ENCODE results near the gene CREB3L2. TPM values are rescaled to one million over a fixed set of nuclear protein-coding genes. Genes with fewer than 3 reads are reported as not detected.
"Not testable (repeated sequence)": the region's sequence is repeated elsewhere in the genome, so short reads cannot be mapped to it uniquely, and the experiment has no call there.

CREB3L2 gene
- total RNA-seq, 1 donor from 2014 or later: 45.6 TPM

GRCh38 chr7:137981175-137981574 lies 20.7 kb downstream of the CREB3L2 start:
- peaks cover 4% of the 10 kb centered on the region for H3K4me1 Mint-ChIP-seq
- DNase-seq: no peak
- H3K27ac Mint-ChIP-seq: no peak overlapping the region
- H3K9me3 Mint-ChIP-seq: peaks cover 6% of the 10 kb centered on the region
- peaks cover 40% of the 10 kb centered on the region for H3K36me3 Mint-ChIP-seq (ENCODE audit: low read depth)
- intact Hi-C loops (cut with micrococcal nuclease): no loop called here
- H3K27me3 Mint-ChIP-seq: no peaks in the 10 kb centered on the region
- no peak overlapping the region for H3K4me3 Mint-ChIP-seq

- H3K36me3 Mint-ChIP-seq (ENCODE audit: low read depth): peaks cover 40% of the 10 kb centered on the region
- H3K9me3 Mint-ChIP-seq: peaks cover 6% of the 10 kb centered on the region
These were observed 21.6 kb downstream of the CREB3L2 start for GRCh38 chr7:137980308-137980707.

GRCh38 chr7:137978464-137979237 lies 23.2 kb downstream of the CREB3L2 start:
- peaks cover 6% of the 10 kb centered on the region for H3K9me3 Mint-ChIP-seq
- no peak for DNase-seq
- H3K36me3 Mint-ChIP-seq (ENCODE audit: low read depth): peaks cover 33% of the 10 kb centered on the region
- H3K4me1 Mint-ChIP-seq: peaks cover 4% of the 10 kb centered on the region
- no peaks in the 10 kb centered on the region for H3K27me3 Mint-ChIP-seq
- intact Hi-C loops (cut with micrococcal nuclease): no loop called here
- no peak overlapping the region for H3K4me3 Mint-ChIP-seq
- no peak overlapping the region for H3K27ac Mint-ChIP-seq

More at GRCh38 chr7:137980308-137980707, 21.6 kb downstream of the CREB3L2 start:
- Mint-ChIP-seq H3K27me3 (no peaks in the 10 kb centered on the region), H3K4me3 (no peak overlapping the region), H3K27ac (no peak overlapping the region), H3K4me1 (peaks cover 4% of the 10 kb centered on the region)
- intact Hi-C loops (cut with micrococcal nuclease): no loop called here
- no peak for DNase-seq

GRCh38 chr7:137977173-137977572 lies 24.7 kb downstream of the CREB3L2 start:
- no peak overlapping the region for H3K4me3 Mint-ChIP-seq
- H3K27me3 Mint-ChIP-seq: no peaks in the 10 kb centered on the region
- DNase-seq: no peak
- intact Hi-C loops (cut with micrococcal nuclease): no loop called here
- H3K4me1 Mint-ChIP-seq: peaks cover 4% of the 10 kb centered on the region
- no peak overlapping the region for H3K27ac Mint-ChIP-seq
- peaks cover 22% of the 10 kb centered on the region for H3K36me3 Mint-ChIP-seq (ENCODE audit: low read depth)
- H3K9me3 Mint-ChIP-seq: no peaks in the 10 kb centered on the region

GRCh38 chr7:137976696-137977095 lies 25.2 kb downstream of the CREB3L2 start:
- H3K36me3 Mint-ChIP-seq (ENCODE audit: low read depth): peaks cover 22% of the 10 kb centered on the region
- DNase-seq: no peak
- intact Hi-C loops (cut with micrococcal nuclease): no loop called here
- no peaks in the 10 kb centered on the region for H3K27me3 Mint-ChIP-seq
- H3K9me3 Mint-ChIP-seq: no peaks in the 10 kb centered on the region
- H3K4me1 Mint-ChIP-seq: peaks cover 4% of the 10 kb centered on the region
- no peak overlapping the region for H3K27ac Mint-ChIP-seq
- H3K4me3 Mint-ChIP-seq: no peak overlapping the region

- H3K36me3 Mint-ChIP-seq (ENCODE audit: low read depth): peaks cover 18% of the 10 kb centered on the region
- no peak for DNase-seq
- intact Hi-C loops (cut with micrococcal nuclease): no loop called here
- no peak overlapping the region for H3K4me3 Mint-ChIP-seq
- no peaks in the 10 kb centered on the region for H3K27me3 Mint-ChIP-seq
- no peak overlapping the region for H3K27ac Mint-ChIP-seq
- H3K4me1 Mint-ChIP-seq: peaks cover 3% of the 10 kb centered on the region
- H3K9me3 Mint-ChIP-seq: no peaks in the 10 kb centered on the region
These were observed 25.7 kb downstream of the CREB3L2 start for GRCh38 chr7:137976232-137976631.

- no peaks in the 10 kb centered on the region for H3K27me3 Mint-ChIP-seq
- no peaks in the 10 kb centered on the region for H3K9me3 Mint-ChIP-seq
- no peak overlapping the region for H3K27ac Mint-ChIP-seq
- intact Hi-C loops (cut with micrococcal nuclease): no loop called here
- H3K4me1 Mint-ChIP-seq: peaks cover 2% of the 10 kb centered on the region
- H3K4me3 Mint-ChIP-seq: no peak overlapping the region
- DNase-seq: no peak
- peaks cover 15% of the 10 kb centered on the region for H3K36me3 Mint-ChIP-seq (ENCODE audit: low read depth)
These were observed 26.1 kb downstream of the CREB3L2 start for GRCh38 chr7:137975768-137976167.

GRCh38 chr7:137975221-137975620 lies 26.7 kb downstream of the CREB3L2 start:
- Mint-ChIP-seq H3K27ac (no peak overlapping the region), H3K4me1 (peaks cover 2% of the 10 kb centered on the region), H3K9me3 (no peaks in the 10 kb centered on the region), H3K27me3 (no peaks in the 10 kb centered on the region), H3K36me3 (ENCODE audit: low read depth) (peaks cover 14% of the 10 kb centered on the region), H3K4me3 (no peak overlapping the region)
- intact Hi-C loops (cut with micrococcal nuclease): no loop called here
- no peak for DNase-seq

GRCh38 chr7:137974766-137975165 lies 27.1 kb downstream of the CREB3L2 start:
- Mint-ChIP-seq H3K36me3 (ENCODE audit: low read depth) (peaks cover 12% of the 10 kb centered on the region), H3K27me3 (no peaks in the 10 kb centered on the region), H3K4me3 (no peak overlapping the region), H3K9me3 (no peaks in the 10 kb centered on the region), H3K27ac (no peak overlapping the region), H3K4me1 (peaks cover 2% of the 10 kb centered on the region)
- intact Hi-C loops (cut with micrococcal nuclease): no loop called here
- DNase-seq: no peak

GRCh38 chr7:137970253-137970975 lies 31.5 kb downstream of the CREB3L2 start:
- intact Hi-C loops (cut with micrococcal nuclease): no loop called here
- H3K4me1 Mint-ChIP-seq: peaks cover 11% of the 10 kb centered on the region
- H3K36me3 Mint-ChIP-seq (ENCODE audit: low read depth): peaks cover 11% of the 10 kb centered on the region

GRCh38 chr7:137969828-137970227 lies 32.1 kb downstream of the CREB3L2 start:
- Mint-ChIP-seq H3K4me1 (peaks cover 11% of the 10 kb centered on the region), H3K27me3 (no peaks in the 10 kb centered on the region), H3K36me3 (ENCODE audit: low read depth) (peaks cover 11% of the 10 kb centered on the region), H3K4me3 (no peak overlapping the region), H3K27ac (no peak overlapping the region), H3K9me3 (no peaks in the 10 kb centered on the region)
- intact Hi-C loops (cut with micrococcal nuclease): no loop called here
- DNase-seq: no peak

More at GRCh38 chr7:137970253-137970975, 31.5 kb downstream of the CREB3L2 start:
- H3K27ac Mint-ChIP-seq: no peak overlapping the region
- H3K9me3 Mint-ChIP-seq: no peaks in the 10 kb centered on the region
- no peak overlapping the region for H3K4me3 Mint-ChIP-seq
- no peaks in the 10 kb centered on the region for H3K27me3 Mint-ChIP-seq
- DNase-seq: no peak

GRCh38 chr7:137968890-137969289 lies 33.0 kb downstream of the CREB3L2 start:
- intact Hi-C loops (cut with micrococcal nuclease): no loop called here
- Mint-ChIP-seq H3K4me3 (no peak overlapping the region), H3K36me3 (ENCODE audit: low read depth) (peaks cover 7% of the 10 kb centered on the region), H3K4me1 (peaks cover 11% of the 10 kb centered on the region), H3K9me3 (no peaks in the 10 kb centered on the region), H3K27me3 (no peaks in the 10 kb centered on the region), H3K27ac (no peak overlapping the region)
- DNase-seq: no peak

- DNase-seq; H3K27ac Mint-ChIP-seq; H3K4me3 Mint-ChIP-seq; H3K36me3 Mint-ChIP-seq (ENCODE audit: low read depth); H3K9me3 Mint-ChIP-seq; H3K27me3 Mint-ChIP-seq; intact Hi-C loops (cut with micrococcal nuclease): not testable (repeated sequence)
- H3K4me1 Mint-ChIP-seq: peaks cover 11% of the 10 kb centered on the region
These were observed 33.5 kb downstream of the CREB3L2 start for GRCh38 chr7:137968339-137968738.

Measured in activated CD4-positive, alpha-beta T cell treated with anti-CD3 and anti-CD28 coated beads, Interleukin-2, amount 10 ng/mL, durations not matched to agents 24 days and 14 days (primary cell).